ENCODE data around the gene TMEM161B.
"Not testable (repeated sequence)": the region's sequence is repeated elsewhere in the genome, so short reads cannot be mapped to it uniquely, and the experiment has no call there.

TMEM161B gene

GRCh38 chr5:88268385-88269184 is at the start of gene TMEM161B:
Gene TMEM161B (minus strand): TSS chr5:88268845. CDS start chr5:88268723, 122 bp downstream.
- peak; percentile 35 for DNase-seq (ENCODE audit: low read depth)

GRCh38 chr5:88304356-88304755 is 35.7 kb upstream of the TMEM161B start:
- no peak for DNase-seq (ENCODE audit: low read depth)

- peak; percentile 10 for DNase-seq (ENCODE audit: low read depth)
Measured at GRCh38 chr5:88298425-88298824, 29.8 kb upstream of the TMEM161B start.

GRCh38 chr5:88290801-88291200 is 22.2 kb upstream of the TMEM161B start:
- DNase-seq (ENCODE audit: low read depth) = no peak

GRCh38 chr5:88288528-88289197 is 20.0 kb upstream of the TMEM161B start:
- DNase-seq (ENCODE audit: low read depth) = no peak

- no peak for DNase-seq (ENCODE audit: low read depth)
Measured at GRCh38 chr5:88287846-88288527, 19.3 kb upstream of the TMEM161B start.

- no peak for DNase-seq (ENCODE audit: low read depth)
Measured at GRCh38 chr5:88287302-88287701, 18.7 kb upstream of the TMEM161B start.

GRCh38 chr5:88283690-88284089 is 15.0 kb upstream of the TMEM161B start:
- DNase-seq (ENCODE audit: low read depth) = no peak

- DNase-seq (ENCODE audit: low read depth) = no peak
Measured at GRCh38 chr5:88281322-88281721, 12.7 kb upstream of the TMEM161B start.

- no peak for DNase-seq (ENCODE audit: low read depth)
Measured at GRCh38 chr5:88279584-88279983, 10.9 kb upstream of the TMEM161B start.

GRCh38 chr5:88276378-88276777 is 7.7 kb upstream of the TMEM161B start:
- no peak for DNase-seq (ENCODE audit: low read depth)

GRCh38 chr5:88275581-88275980 is 6.9 kb upstream of the TMEM161B start:
- DNase-seq (ENCODE audit: low read depth) = no peak

- DNase-seq (ENCODE audit: low read depth) = no peak
Measured at GRCh38 chr5:88269222-88269771, 652 bp upstream of the TMEM161B start.

- DNase-seq (ENCODE audit: low read depth) = not testable (repeated sequence)
Measured at GRCh38 chr5:88264565-88264964, 4.1 kb downstream of the TMEM161B start.

GRCh38 chr5:88263349-88263748 is 5.3 kb downstream of the TMEM161B start:
- DNase-seq (ENCODE audit: low read depth) = no peak

GRCh38 chr5:88262116-88262515 is 6.5 kb downstream of the TMEM161B start:
- DNase-seq (ENCODE audit: low read depth) = peak; percentile 46

GRCh38 chr5:88258636-88259035 is 10.0 kb downstream of the TMEM161B start:
- no peak for DNase-seq (ENCODE audit: low read depth)

GRCh38 chr5:88256872-88257271 is 11.8 kb downstream of the TMEM161B start:
- no peak for DNase-seq (ENCODE audit: low read depth)

- DNase-seq (ENCODE audit: low read depth) = no peak
Measured at GRCh38 chr5:88256037-88256436, 12.6 kb downstream of the TMEM161B start.

GRCh38 chr5:88254320-88254719 is 14.3 kb downstream of the TMEM161B start:
- no peak for DNase-seq (ENCODE audit: low read depth)

- DNase-seq (ENCODE audit: low read depth) = no peak
Measured at GRCh38 chr5:88251048-88251711, 17.5 kb downstream of the TMEM161B start.

- DNase-seq (ENCODE audit: low read depth) = no peak
Measured at GRCh38 chr5:88250010-88250409, 18.6 kb downstream of the TMEM161B start.

All from non-pigmented ciliary epithelial cell (primary cell).